IMR-90 (cell line): ENCODE results near the gene PRM2. TPM values are rescaled to one million over a fixed set of nuclear protein-coding genes. Genes with fewer than 3 reads are reported as not detected.

Experiments used
- ATAC-seq: fragments of 200-7000 bp; cut with Tn5 transposase; 2 replicates; pipeline ENCODE4 v1.9.1; 2020; ENCODE audit warnings: low read depth, mild to moderate bottlenecking, moderate library complexity
- BruUV-seq: library from RNA; stranded (reverse); fragments of 400-500 nt; replicated peaks from 2 replicates; lab custom pipeline; 2021; lab: Mats Ljungman, UMichigan
- CTCF ChIA-PET: fragments of 300-600 bp; formaldehyde crosslinking; extraction: SDS; loops from one replicate; lab custom pipeline; 2021; ENCODE audit warnings: antibody characterized with exemption; lab: Yijun Ruan, JAX
- POLR2A ChIA-PET: fragments of 300-600 bp; sonication (Branson Sonifier 250); formaldehyde crosslinking; loops from one replicate; lab custom pipeline; 2022; ENCODE audit warnings: antibody characterized with exemption; ENCODE audit not compliant: unreplicated experiment; lab: Charles Lee
- DNase-seq: peaks from one replicate; pipeline ENCODE4 v3.0.0; 2013
- H2AFZ ChIP-seq: replicated peaks from 2 replicates; pipeline ENCODE3; 2013; ENCODE audit warnings: low read length, mild to moderate bottlenecking; ENCODE audit not compliant: poor library complexity
- H2AK5ac ChIP-seq: 2 replicates; pipeline ENCODE4 v1.6.1; 2013; ENCODE audit warnings: low read depth, low read length, inconsistent platforms
- H2AK9ac ChIP-seq: replicated peaks from 2 replicates; pipeline ENCODE3; 2013; ENCODE audit warnings: mild to moderate bottlenecking, low read depth, low read length, moderate library complexity; ENCODE audit not compliant: poor library complexity
- H2BK120ac ChIP-seq: 2 replicates; pipeline ENCODE4 v1.6.1; 2013; ENCODE audit warnings: low read depth, low read length, inconsistent platforms
- H2BK15ac ChIP-seq: 3 replicates; pipeline ENCODE4 v1.6.1; 2013; ENCODE audit warnings: low read depth, low read length, inconsistent platforms
- H2BK20ac ChIP-seq: 2 replicates; pipeline ENCODE4 v1.6.1; 2013; ENCODE audit warnings: low read depth, mild to moderate bottlenecking, inconsistent platforms, low read length, moderate library complexity
- H2BK5ac ChIP-seq: 2 replicates; pipeline ENCODE4 v1.6.1; 2013; ENCODE audit warnings: mild to moderate bottlenecking, low read depth, low read length, inconsistent platforms; ENCODE audit not compliant: poor library complexity, severe bottlenecking
- H3K14ac ChIP-seq: replicated peaks from 2 replicates; pipeline ENCODE4 v1.6.1; 2013; ENCODE audit warnings: low read depth, low read length, inconsistent platforms
- H3K18ac ChIP-seq: 2 replicates; pipeline ENCODE4 v1.6.1; 2013; ENCODE audit warnings: low read depth, low read length, control low read depth
- H3K23ac ChIP-seq: 2 replicates; pipeline ENCODE4 v1.6.1; 2013; ENCODE audit warnings: low read depth, low read length, inconsistent platforms
- H3K27ac ChIP-seq: 2 replicates; pipeline ENCODE4 v1.5.1; 2013; ENCODE audit warnings: mild to moderate bottlenecking, control low read depth, low read length; ENCODE audit not compliant: insufficient read depth
- H3K27me3 ChIP-seq: 2 replicates; pipeline ENCODE4 v1.6.1; 2013; ENCODE audit warnings: low read length; ENCODE audit not compliant: control insufficient read depth, insufficient read depth
- H3K36me3 ChIP-seq: 2 replicates; pipeline ENCODE4 v1.6.1; 2013; ENCODE audit warnings: low read length, mixed read lengths; ENCODE audit not compliant: control insufficient read depth, insufficient read depth
- H3K4ac ChIP-seq: 2 replicates; pipeline ENCODE4 v1.6.1; 2013; ENCODE audit warnings: low read depth, low read length, inconsistent platforms
- H3K4me1 ChIP-seq: 2 replicates; pipeline ENCODE4 v1.6.1; 2013; ENCODE audit warnings: low read length, mixed read lengths; ENCODE audit not compliant: control insufficient read depth, insufficient read depth
- H3K4me2 ChIP-seq: 2 replicates; pipeline ENCODE4 v1.6.1; 2013; ENCODE audit warnings: low read depth, mild to moderate bottlenecking, control low read depth, low read length, moderate library complexity
- H3K4me3 ChIP-seq: 2 replicates; pipeline ENCODE4 v1.5.1; 2013; ENCODE audit warnings: low read depth, mild to moderate bottlenecking, control low read depth, low read length, moderate library complexity; ENCODE audit not compliant: insufficient read depth
- H3K56ac ChIP-seq: 2 replicates; pipeline ENCODE4 v1.6.1; 2013; ENCODE audit warnings: low read length, inconsistent platforms; ENCODE audit not compliant: insufficient read depth; ENCODE audit errors: extremely low read depth
- H3K79me1 ChIP-seq, 2 experiments: 2 replicates each; pipeline ENCODE4 v1.6.1; 2013; ENCODE audit warnings: low read length in 2 of 2, inconsistent platforms in 1 of 2, low read depth in 1 of 2
- H3K9ac ChIP-seq: 2 replicates; pipeline ENCODE4 v1.6.1; 2013; ENCODE audit warnings: low read depth, low read length, control low read depth
- H3K9me1 ChIP-seq: 2 replicates; pipeline ENCODE4 v1.6.1; 2013; ENCODE audit warnings: low read length, inconsistent platforms; ENCODE audit not compliant: insufficient read depth
- H3K9me3 ChIP-seq: 2 replicates; pipeline ENCODE4 v1.6.1; 2013; ENCODE audit warnings: low read length; ENCODE audit not compliant: control insufficient read depth, insufficient read depth
- H4K20me1 ChIP-seq: 2 replicates; pipeline ENCODE4 v1.6.1; 2013; ENCODE audit warnings: low read length, inconsistent platforms; ENCODE audit not compliant: insufficient read depth
- H4K5ac ChIP-seq: 2 replicates; pipeline ENCODE4 v1.6.1; 2013; ENCODE audit warnings: mild to moderate bottlenecking, low read depth, low read length, control low read depth
- H4K8ac ChIP-seq, 2 experiments: 2 replicates each; pipeline ENCODE4 v1.6.1; 2013; ENCODE audit warnings: low read depth in 2 of 2, low read length in 2 of 2, control low read depth in 1 of 2, inconsistent platforms in 1 of 2
- H4K91ac ChIP-seq: 2 replicates; pipeline ENCODE4 v1.6.1; 2013; ENCODE audit warnings: low read depth, low read length, inconsistent platforms; ENCODE audit not compliant: insufficient read depth
- MAZ ChIP-seq: IDR thresholded peaks from 2 replicates; pipeline ENCODE4 v1.6.1; 2012; ENCODE audit warnings: low read depth, mild to moderate bottlenecking, low read length, improper control_type of control experiment, moderate library complexity, borderline replicate concordance
- POLR2A ChIP-seq: IDR thresholded peaks from 2 replicates; pipeline ENCODE4 v1.6.1; 2012; ENCODE audit warnings: mild to moderate bottlenecking, low read depth, low read length
- SMC3 ChIP-seq: fragments of 150-350 bp; IDR thresholded peaks from 2 replicates; pipeline ENCODE4 v1.6.1; 2016; ENCODE audit warnings: low read depth, mild to moderate bottlenecking, antibody characterized with exemption, low read length, moderate library complexity
- WGBS, 2 experiments: methylation state at CpG; one replicate each; pipeline versions ENCODE4 v1.1.5 to v1.1.7; 2013; ENCODE audit warnings: missing lambda C conversion rate in 2 of 2; ENCODE audit not compliant: insufficient read length in 1 of 2; ENCODE audit errors: extremely low coverage in 2 of 2; 5-methylcytosine and 5-hydroxymethylcytosine counted together
- dilution Hi-C: fragments of 300-500 bp; cut with HindIII; formaldehyde crosslinking; loops from one replicate; pipeline ENCODE4 v1.14.3; 2018; ENCODE audit warnings: low sequenced_read_pairs; ENCODE audit not compliant: unreplicated experiment
- in situ Hi-C: fragments of 300-500 bp; cut with MboI; formaldehyde crosslinking; loops from 3 replicates; pipeline ENCODE4 v1.14.3; 2019; ENCODE audit warnings: low sequenced_read_pairs, inconsistent platforms, mixed read lengths
- intact Hi-C: fragments of 100-400 bp; cut with micrococcal nuclease; formaldehyde crosslinking; loops from 2 replicates; pipeline ENCODE4 v1.10.0; 2022
- polyA plus RNA-seq, 3 experiments: library from polyadenylated mRNA; depleted of rRNA; stranded (reverse); fragments of >200 nt; gene quantifications; 2 replicates each; pipeline ENCODE4 v1.2.3, GENCODE V29; 2012; ENCODE audit warnings: low replicate concordance in 1 of 3
- total RNA-seq: library from RNA; depleted of rRNA; stranded (reverse); fragments of >200 nt; gene quantifications from 2 replicates; pipeline ENCODE4 v1.2.3, GENCODE V29; 2012
- TF ChIP-seq, protein P1 (sequence below): fragments of 150-350 bp; IDR thresholded peaks from 2 replicates; pipeline ENCODE4 v1.6.1; 2017; ENCODE audit warnings: mild to moderate bottlenecking, antibody characterized with exemption, low read length, low read depth

PRM2 gene
- total and polyA plus RNA-seq, 2 of the 4 experiments (the other 2 are of a cell fraction) = not detected

DNA sequence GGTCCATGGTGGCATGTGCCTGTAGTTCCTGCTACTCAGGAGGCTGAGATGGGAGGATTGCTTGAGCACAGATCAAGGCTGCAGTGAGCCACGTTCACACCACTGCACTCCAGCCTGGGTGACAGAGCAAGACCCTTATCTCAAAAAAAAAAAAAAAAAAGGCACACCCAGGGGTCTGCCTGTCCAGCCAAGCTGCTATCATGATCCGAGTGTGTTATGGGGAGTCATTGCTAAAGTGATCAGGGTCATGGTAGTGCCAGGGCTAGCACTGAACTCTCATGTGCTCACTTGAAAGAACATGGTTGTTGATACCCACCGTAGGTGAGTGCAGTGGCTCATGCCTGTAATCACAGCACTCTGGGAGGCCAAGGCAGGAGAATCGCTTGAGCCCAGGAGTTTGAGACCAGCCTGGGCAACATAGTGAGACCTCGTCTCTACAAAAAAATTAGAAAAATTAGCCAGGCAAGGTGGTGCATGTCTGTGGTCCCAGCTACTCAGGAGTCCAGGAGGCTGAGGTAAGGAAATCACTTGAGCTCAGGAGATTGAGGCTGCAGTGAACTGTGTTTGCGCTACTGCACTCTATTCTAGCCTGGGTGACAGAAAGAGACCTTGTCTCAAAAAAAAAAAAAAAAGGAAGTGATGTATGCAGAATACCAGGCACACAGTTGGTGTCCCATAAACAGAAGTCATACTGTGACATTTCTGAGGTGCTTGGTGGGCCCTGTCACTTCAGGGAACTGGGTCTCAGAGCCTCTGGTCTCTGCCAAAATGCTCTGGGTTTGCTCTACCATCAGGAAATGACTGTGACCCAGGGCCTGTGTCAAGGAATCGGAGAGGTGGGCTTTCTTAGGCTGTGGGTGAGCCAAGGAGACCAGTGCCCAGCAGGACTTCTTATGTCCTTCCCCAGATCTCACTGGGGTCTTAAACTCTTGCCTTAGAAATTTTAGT lies 2.7 kb upstream of the PRM2 start (continued):
- TF ChIP-seq SMC3 = no peak

DNA sequence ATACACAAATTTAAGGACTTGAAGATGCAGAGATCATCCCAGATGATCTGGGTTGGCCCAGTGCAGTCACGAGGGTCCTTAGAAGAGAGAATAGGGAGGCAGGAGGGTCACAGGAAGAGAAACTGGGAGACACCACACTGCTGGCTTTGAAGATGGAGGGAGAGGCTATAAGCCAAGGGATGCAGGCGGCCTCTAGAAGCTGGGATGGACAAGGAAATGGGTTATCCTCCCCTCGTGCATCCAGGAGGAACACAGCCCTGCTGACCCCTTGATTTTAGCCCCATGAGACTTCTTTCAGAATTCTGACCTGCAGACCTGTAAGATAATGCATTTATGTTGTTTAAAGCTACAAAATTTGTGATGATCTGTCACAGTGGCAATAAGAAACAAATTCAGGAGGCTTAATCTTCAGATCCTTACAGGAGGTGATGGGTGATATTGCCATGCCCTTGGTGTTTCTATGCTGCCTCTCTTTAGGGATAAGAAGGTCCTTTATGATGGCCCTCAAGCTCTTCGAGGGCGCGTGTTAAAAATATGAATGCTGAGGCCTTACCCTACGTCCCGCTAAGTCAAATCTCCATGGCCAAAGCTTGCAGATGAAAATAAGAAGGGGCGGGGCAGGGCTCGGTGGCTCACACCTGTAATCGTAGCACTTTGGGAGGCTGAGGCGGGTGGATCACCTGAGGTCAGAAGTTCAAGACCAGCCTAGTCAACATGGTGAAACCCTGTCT lies 1.5 kb upstream of the PRM2 start:
- no peak overlapping the region for H2BK120ac ChIP-seq
- ChIA-PET POLR2A (no interaction called here), CTCF (no interaction called here)
- no peak overlapping the region for H2AFZ ChIP-seq
- H3K56ac ChIP-seq = no peak overlapping the region
- no TSS peak for BruUV-seq
- no peak overlapping the region for H3K14ac ChIP-seq
- no peak overlapping the region for H3K9ac ChIP-seq
- H2AK5ac ChIP-seq = no peak overlapping the region
- H3K27ac ChIP-seq = no peak overlapping the region
- no peak overlapping the region for H2BK20ac ChIP-seq
- H3K79me1 ChIP-seq = no peaks in the 10 kb centered on the region
- H3K4me2 ChIP-seq = no peak overlapping the region
- H3K9me1 ChIP-seq = no peaks in the 10 kb centered on the region
- peaks cover 7% of the 10 kb centered on the region for H3K9me3 ChIP-seq
- H3K27me3 ChIP-seq = peaks cover 12% of the 10 kb centered on the region
- dilution Hi-C loops (no loop called here), in situ Hi-C loops (no loop called here), intact Hi-C loops (no loop called here)
- H3K4ac ChIP-seq = no peak overlapping the region
- H4K5ac ChIP-seq = no peak overlapping the region
- no peak overlapping the region for H3K4me3 ChIP-seq
- H3K4me1 ChIP-seq = peaks cover 7% of the 10 kb centered on the region; the same call in 1 of the 2 replicates
- no peak for DNase-seq
- H2BK15ac ChIP-seq = no peak overlapping the region
- no peak overlapping the region for H3K23ac ChIP-seq
- H4K20me1 ChIP-seq = no peaks in the 10 kb centered on the region
- H4K8ac ChIP-seq = no peak overlapping the region
- H2BK5ac ChIP-seq = no peak overlapping the region
- no peaks in the 10 kb centered on the region for H3K36me3 ChIP-seq
- no peak overlapping the region for H3K18ac ChIP-seq
- no peak overlapping the region for H2AK9ac ChIP-seq
- H4K91ac ChIP-seq = no peak overlapping the region
- WGBS, 2 experiments = 91% methylated on average over 7 of the region's 12 CpGs; no CpG with 5 or more reads in 1 of the 2 experiments
- TF ChIP-seq POLR2A (no peak), MAZ (no peak)
- TF ChIP-seq, protein P1, sequence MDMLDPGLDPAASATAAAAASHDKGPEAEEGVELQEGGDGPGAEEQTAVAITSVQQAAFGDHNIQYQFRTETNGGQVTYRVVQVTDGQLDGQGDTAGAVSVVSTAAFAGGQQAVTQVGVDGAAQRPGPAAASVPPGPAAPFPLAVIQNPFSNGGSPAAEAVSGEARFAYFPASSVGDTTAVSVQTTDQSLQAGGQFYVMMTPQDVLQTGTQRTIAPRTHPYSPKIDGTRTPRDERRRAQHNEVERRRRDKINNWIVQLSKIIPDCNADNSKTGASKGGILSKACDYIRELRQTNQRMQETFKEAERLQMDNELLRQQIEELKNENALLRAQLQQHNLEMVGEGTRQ = no peak
- no peak for ATAC-seq
